OCI-LY7 (cell line): ENCODE data around the gene SECISBP2L. TPM values are rescaled to one million over a fixed set of nuclear protein-coding genes. Genes with fewer than 3 reads are reported as not detected.

Experiments used
- BruUV-seq: library from RNA; stranded (reverse); fragments of 400-500 nt; replicated peaks from 2 replicates; lab custom pipeline; 2021; lab: Mats Ljungman, UMichigan
- CTCF ChIA-PET: fragments of 300-600 bp; sonication (Branson Sonifier 250); formaldehyde crosslinking; loops from one replicate; lab custom pipeline; 2022; ENCODE audit warnings: antibody characterized with exemption; ENCODE audit not compliant: unreplicated experiment; lab: Charles Lee
- POLR2A ChIA-PET: fragments of 300-600 bp; sonication (Branson Sonifier 250); formaldehyde crosslinking; loops from one replicate; lab custom pipeline; 2022; ENCODE audit warnings: antibody characterized with exemption; lab: Charles Lee
- DNase-seq: peaks from one replicate; pipeline ENCODE4 v3.0.0-alpha.2; 2015; ENCODE audit warnings: low spot score
- H2AFZ ChIP-seq: fragments of 200-600 bp; sonication (generic), shearing (Covaris generic); 2 replicates; pipeline ENCODE4 v1.6.1; 2014; ENCODE audit warnings: mild to moderate bottlenecking, antibody characterized with exemption, low read length, moderate library complexity
- H3K27ac ChIP-seq: fragments of 200-600 bp; sonication (generic); 2 replicates; pipeline ENCODE4 v1.5.1; 2014; ENCODE audit warnings: mixed run types, low read depth, mild to moderate bottlenecking, moderate library complexity, low read length, inconsistent platforms; ENCODE audit not compliant: poor library complexity, severe bottlenecking
- H3K36me3 ChIP-seq: fragments of 200-600 bp; sonication (generic); 2 replicates; pipeline ENCODE4 v1.6.1; 2014; ENCODE audit warnings: mild to moderate bottlenecking, antibody characterized with exemption, low read length, moderate library complexity, mixed read lengths; ENCODE audit not compliant: insufficient read depth
- H3K4me1 ChIP-seq: fragments of 200-600 bp; sonication (generic); 2 replicates; pipeline ENCODE4 v1.5.1; 2014; ENCODE audit warnings: mild to moderate bottlenecking, low read length; ENCODE audit not compliant: insufficient read depth, poor library complexity, severe bottlenecking
- H3K4me2 ChIP-seq: fragments of 200-600 bp; sonication (generic); 2 replicates; pipeline ENCODE4 v1.6.1; 2014; ENCODE audit warnings: mild to moderate bottlenecking, low read length
- H3K4me3 ChIP-seq: fragments of 200-600 bp; sonication (generic); 2 replicates; pipeline ENCODE4 v1.5.1; 2014; ENCODE audit warnings: mild to moderate bottlenecking, low read depth, low read length; ENCODE audit not compliant: poor library complexity, severe bottlenecking
- H3K79me2 ChIP-seq: fragments of 200-600 bp; sonication (generic); 2 replicates; pipeline ENCODE4 v1.6.1; 2016; ENCODE audit warnings: low read depth, mild to moderate bottlenecking, low read length, moderate library complexity, mixed read lengths; ENCODE audit not compliant: insufficient read depth
- H3K9me2 ChIP-seq: fragments of 200-600 bp; sonication (generic); 2 replicates; pipeline ENCODE4 v1.6.1; 2016; ENCODE audit warnings: mild to moderate bottlenecking, low read length, mixed read lengths; ENCODE audit not compliant: insufficient read depth
- H3K9me3 ChIP-seq: fragments of 200-600 bp; sonication (generic); 2 replicates; pipeline ENCODE4 v1.6.1; 2014; ENCODE audit warnings: mild to moderate bottlenecking, mixed run types, low read length, mixed read lengths
- H4K20me1 ChIP-seq: fragments of 200-600 bp; sonication (generic); 2 replicates; pipeline ENCODE4 v1.6.1; 2014; ENCODE audit warnings: mild to moderate bottlenecking, antibody characterized with exemption, low read length, moderate library complexity, mixed read lengths; ENCODE audit not compliant: insufficient read depth
- CTCF ChIP-seq: fragments of 200-600 bp; sonication (generic); conservative IDR thresholded peaks from 2 replicates; pipeline ENCODE4 v1.5.1; 2014; ENCODE audit warnings: mild to moderate bottlenecking, antibody characterized with exemption, low read length, moderate library complexity, mixed read lengths
- EZH2phosphoT487 ChIP-seq: fragments of 200-600 bp; sonication (generic); IDR thresholded peaks from 2 replicates; pipeline ENCODE4 v1.6.1; 2018; ENCODE audit warnings: low read depth, borderline replicate concordance, mild to moderate bottlenecking, mixed run types, antibody characterized with exemption, low read length, moderate library complexity, mixed read lengths
- intact Hi-C: fragments of 100-400 bp; cut with micrococcal nuclease; formaldehyde crosslinking; loops from one replicate; pipeline ENCODE4 v1.10.0; 2022; ENCODE audit not compliant: unreplicated experiment
- total RNA-seq, 2 experiments: library from RNA; depleted of rRNA in 1 of 2; stranded (reverse); fragments of >200 nt in 1 of 2; shearing (Covaris generic) in 1 of 2; gene quantifications; 2 replicates each; pipeline ENCODE4 v1.2.3, GENCODE V29; 2014 to 2022

Gene SECISBP2L
- total RNA-seq, 2 experiments from 2014 or later: 15.4 to 26.3 TPM

DNA sequence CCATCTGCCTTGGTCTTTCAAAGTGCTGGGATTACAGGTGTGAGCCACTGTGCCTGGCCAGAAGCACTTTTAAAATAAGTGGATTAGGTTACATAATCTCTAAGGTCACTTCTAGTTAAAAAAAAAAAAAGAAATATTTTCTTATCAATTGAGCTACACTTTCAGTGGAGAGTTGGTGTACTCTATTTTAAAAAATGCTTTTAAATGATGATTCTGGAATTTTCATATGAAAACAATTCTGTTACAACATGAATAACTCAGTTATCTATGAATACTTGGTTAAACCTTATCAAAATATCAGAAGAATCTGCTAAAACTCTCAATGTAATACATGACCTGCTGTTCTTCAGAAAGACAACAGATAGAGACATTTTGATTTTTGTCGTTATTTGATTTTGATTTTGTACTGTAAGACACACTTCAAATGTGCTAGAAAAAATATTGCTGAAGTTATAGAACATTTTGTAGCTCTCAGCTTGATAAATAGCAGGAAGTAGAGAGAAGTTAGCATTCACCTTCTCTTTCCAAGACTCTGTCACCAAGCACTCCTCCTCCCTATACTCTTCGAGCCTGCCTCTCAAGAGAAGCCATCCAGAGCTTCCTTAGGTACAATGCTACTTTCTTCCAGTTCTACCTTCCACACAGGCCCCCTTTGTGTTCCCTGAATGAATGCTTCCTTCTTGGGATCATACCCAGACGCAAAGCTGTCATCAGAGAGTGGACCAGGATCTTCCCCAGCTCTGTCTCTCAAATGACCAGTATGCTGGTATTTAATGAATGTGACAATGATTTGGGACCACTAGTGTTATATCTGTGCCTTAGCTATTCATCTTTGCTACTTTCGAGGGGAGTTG lies 47.2 kb upstream of the SECISBP2L start:
- TF ChIP-seq EZH2phosphoT487: no peak
- no peak for TF ChIP-seq CTCF
- no peaks in the 10 kb centered on the region for H3K9me3 ChIP-seq
- no TSS peak for BruUV-seq

DNA sequence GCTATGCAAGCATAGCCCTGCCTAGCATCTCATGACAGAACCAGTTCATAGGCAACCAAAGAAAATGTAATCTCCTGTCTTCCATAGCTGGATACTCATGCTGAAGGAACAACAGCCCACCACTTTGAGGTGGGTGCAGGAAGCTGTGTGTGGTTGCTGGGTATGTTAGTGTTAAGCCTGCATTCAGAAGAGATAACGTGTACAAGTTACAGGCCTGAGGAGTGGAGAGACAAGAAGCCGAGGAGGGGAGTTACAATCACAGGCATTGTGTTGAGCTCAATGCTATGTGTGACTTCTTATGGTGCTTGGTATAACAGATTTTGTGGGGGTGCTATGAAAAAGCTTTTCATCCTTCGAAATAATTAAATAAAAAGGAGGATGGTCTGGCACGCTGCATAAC lies 42.8 kb upstream of the SECISBP2L start:
- intact Hi-C loops: no loop called here
- Histone ChIP-seq H3K9me3 (no peaks in the 10 kb centered on the region), H3K4me1 (peaks cover 2% of the 10 kb centered on the region), H3K36me3 (no peaks in the 10 kb centered on the region), H3K27ac (no peak overlapping the region), H2AFZ (no peak overlapping the region), H4K20me1 (no peaks in the 10 kb centered on the region), H3K4me2 (no peak overlapping the region), H3K4me3 (no peak overlapping the region), H3K79me2 (no peaks in the 10 kb centered on the region), H3K9me2 (no peaks in the 10 kb centered on the region)
- BruUV-seq: no TSS peak
- TF ChIP-seq EZH2phosphoT487: no peak
- CTCF ChIA-PET: no interaction called here
- POLR2A ChIA-PET: no interaction called here
- DNase-seq: no peak

More for the DNA sequence above, 47.2 kb upstream of the SECISBP2L start:
- CTCF ChIA-PET: no interaction called here
- no peaks in the 10 kb centered on the region for H4K20me1 ChIP-seq
- H3K4me2 ChIP-seq: no peak overlapping the region
- H3K36me3 ChIP-seq: no peaks in the 10 kb centered on the region
- H3K9me2 ChIP-seq: no peaks in the 10 kb centered on the region
- no peak overlapping the region for H3K27ac ChIP-seq
- H2AFZ ChIP-seq: no peak overlapping the region
- no peaks in the 10 kb centered on the region for H3K79me2 ChIP-seq
- DNase-seq: no peak
- no peak overlapping the region for H3K4me3 ChIP-seq
- peaks cover 2% of the 10 kb centered on the region for H3K4me1 ChIP-seq
- POLR2A ChIA-PET: interaction anchor here (0.6 kb wide), 1 partner anchor 267 kb away, joined by 3 read pairs; no protein-coding TSS in a partner anchor
- intact Hi-C loops: no loop called here

DNA sequence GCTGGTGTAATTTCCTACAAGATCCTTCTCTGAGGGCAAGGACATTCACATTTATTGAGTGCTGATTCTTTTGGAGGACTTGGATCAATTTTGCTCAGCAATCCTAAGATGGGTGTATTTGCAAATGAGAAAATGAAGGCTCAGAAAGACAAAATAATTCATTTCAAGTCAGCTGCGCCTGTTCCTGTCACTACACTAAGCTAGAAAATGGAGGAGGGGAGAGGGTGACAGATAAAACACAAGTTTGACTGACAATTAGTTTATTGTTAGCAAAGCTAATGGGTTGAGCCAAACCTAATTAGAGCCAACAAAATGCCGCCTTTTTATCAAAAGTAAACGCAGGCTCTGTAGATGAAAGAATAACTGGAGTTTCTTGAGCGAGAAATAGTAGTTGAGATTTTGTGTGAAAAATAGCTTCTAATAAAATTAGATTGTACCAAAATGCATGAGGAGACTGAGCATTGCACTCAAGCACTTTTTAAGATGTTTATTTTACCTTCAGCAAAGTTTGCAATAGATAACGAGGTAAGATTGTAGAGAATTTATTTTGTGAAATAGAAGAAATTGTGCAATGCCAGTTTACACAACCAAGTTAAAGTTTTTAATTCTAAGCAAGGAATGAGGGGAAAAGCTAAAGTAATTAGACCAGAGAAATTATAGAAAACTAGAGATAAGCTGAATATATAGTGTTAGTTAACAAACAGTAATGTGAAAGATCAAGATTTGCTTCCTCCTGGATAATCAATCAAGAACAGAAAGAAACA lies 39.6 kb upstream of the SECISBP2L start:
- Histone ChIP-seq H3K4me3 (no peak overlapping the region), H3K4me2 (no peak overlapping the region), H3K36me3 (no peaks in the 10 kb centered on the region), H4K20me1 (no peaks in the 10 kb centered on the region), H3K79me2 (no peaks in the 10 kb centered on the region), H3K9me3 (no peaks in the 10 kb centered on the region), H3K9me2 (no peaks in the 10 kb centered on the region), H2AFZ (no peak overlapping the region), H3K27ac (no peak overlapping the region), H3K4me1 (peaks cover 2% of the 10 kb centered on the region)
- ChIA-PET CTCF (no interaction called here), POLR2A (no interaction called here)
- TF ChIP-seq EZH2phosphoT487: no peak
- TF ChIP-seq CTCF: no peak
- intact Hi-C loops: no loop called here
- no TSS peak for BruUV-seq
- DNase-seq: no peak
